ENCODE measurements around the gene DDX17. TPM values are rescaled to one million over a fixed set of nuclear protein-coding genes. Genes with fewer than 3 reads are reported as not detected.

DDX17 gene
- polyA plus RNA-seq, 1 donor (not counting 4 experiments of a cell fraction or from before 2014, with no cell fraction given) = 270 TPM

DNA sequence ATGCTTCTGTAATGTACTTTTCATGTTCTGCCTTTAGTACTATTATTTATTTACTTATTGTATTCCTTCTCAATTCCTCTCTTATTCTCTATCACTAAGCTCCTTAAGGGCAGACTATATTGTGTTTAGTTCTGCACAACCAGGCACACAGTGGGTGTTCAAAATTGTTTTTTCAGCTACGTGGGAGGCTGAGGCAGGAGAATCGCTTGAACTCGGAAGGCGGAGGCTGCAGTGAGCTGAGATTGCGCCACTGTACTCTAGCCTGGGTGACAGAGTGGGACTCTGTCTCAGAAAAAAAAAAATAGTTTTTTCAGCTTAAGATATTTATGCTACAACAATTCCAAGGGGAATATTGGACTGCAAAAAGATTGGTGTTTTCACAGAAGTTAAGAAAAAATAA, 17.4 kb upstream of the DDX17 start:
- Histone ChIP-seq H3K79me2 (ENCODE audit: control insufficient read depth, insufficient read depth, low read length) (no peaks in the 10 kb centered on the region), H3K4me1 (ENCODE audit: control insufficient read depth, extremely low read depth, insufficient read depth, low read length) (no peaks in the 10 kb centered on the region), H3K27me3 (ENCODE audit: control insufficient read depth, extremely low read depth, insufficient read depth, low read length) (no peaks in the 10 kb centered on the region), H3K9me1 (ENCODE audit: control insufficient read depth, extremely low read depth, insufficient read depth, low read length) (no peaks in the 10 kb centered on the region), H3K4me3 (ENCODE audit: control insufficient read depth in 2 of 3, extremely low read depth in 1 of 3, insufficient read depth in 2 of 3, low read depth in 1 of 3, low read length in 3 of 3) (no peak overlapping the region), H3K36me3 (ENCODE audit: control insufficient read depth in 2 of 2, extremely low read depth in 1 of 2, insufficient read depth in 2 of 2, low read length in 2 of 2) (no peaks in the 10 kb centered on the region), H4K20me1 (ENCODE audit: control insufficient read depth, extremely low read depth, insufficient read depth, low read length) (no peaks in the 10 kb centered on the region), H2AFZ (ENCODE audit: control insufficient read depth, low read length) (no peak overlapping the region), H3K9ac (ENCODE audit: control insufficient read depth, extremely low read depth, insufficient read depth, low read length) (no peak overlapping the region), H3K4me2 (ENCODE audit: control insufficient read depth, extremely low read depth, insufficient read depth, low read depth, low read length) (no peak overlapping the region), H3K27ac (ENCODE audit: control insufficient read depth, insufficient read depth, low read length) (no peak overlapping the region), H3K9me3 (ENCODE audit: control insufficient read depth, low read depth, low read length) (no peaks in the 10 kb centered on the region)
- dilution Hi-C loops (cut with MboI; ENCODE audit: extremely low pct_ligation_motif_present, low sequenced_read_pairs) = no loop called here
- FAIRE-seq = no peak
- DNase-seq (ENCODE audit: low read depth, low spot score) = no peak
- TF ChIP-seq EZH2 (IDR thresholded peaks at IDR 0.05; ENCODE audit: low read length) = no peak
- TF ChIP-seq, protein P1, sequence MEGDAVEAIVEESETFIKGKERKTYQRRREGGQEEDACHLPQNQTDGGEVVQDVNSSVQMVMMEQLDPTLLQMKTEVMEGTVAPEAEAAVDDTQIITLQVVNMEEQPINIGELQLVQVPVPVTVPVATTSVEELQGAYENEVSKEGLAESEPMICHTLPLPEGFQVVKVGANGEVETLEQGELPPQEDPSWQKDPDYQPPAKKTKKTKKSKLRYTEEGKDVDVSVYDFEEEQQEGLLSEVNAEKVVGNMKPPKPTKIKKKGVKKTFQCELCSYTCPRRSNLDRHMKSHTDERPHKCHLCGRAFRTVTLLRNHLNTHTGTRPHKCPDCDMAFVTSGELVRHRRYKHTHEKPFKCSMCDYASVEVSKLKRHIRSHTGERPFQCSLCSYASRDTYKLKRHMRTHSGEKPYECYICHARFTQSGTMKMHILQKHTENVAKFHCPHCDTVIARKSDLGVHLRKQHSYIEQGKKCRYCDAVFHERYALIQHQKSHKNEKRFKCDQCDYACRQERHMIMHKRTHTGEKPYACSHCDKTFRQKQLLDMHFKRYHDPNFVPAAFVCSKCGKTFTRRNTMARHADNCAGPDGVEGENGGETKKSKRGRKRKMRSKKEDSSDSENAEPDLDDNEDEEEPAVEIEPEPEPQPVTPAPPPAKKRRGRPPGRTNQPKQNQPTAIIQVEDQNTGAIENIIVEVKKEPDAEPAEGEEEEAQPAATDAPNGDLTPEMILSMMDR (optimal IDR thresholded peaks at IDR 0.05 in 1 of 3, IDR thresholded peaks at IDR 0.05 in 1 of 3, conservative IDR thresholded peaks at IDR 0.05 in 1 of 3; ENCODE audit: extremely low read depth in 1 of 3, insufficient read depth in 2 of 3, low read length in 3 of 3) = no peak

DNA sequence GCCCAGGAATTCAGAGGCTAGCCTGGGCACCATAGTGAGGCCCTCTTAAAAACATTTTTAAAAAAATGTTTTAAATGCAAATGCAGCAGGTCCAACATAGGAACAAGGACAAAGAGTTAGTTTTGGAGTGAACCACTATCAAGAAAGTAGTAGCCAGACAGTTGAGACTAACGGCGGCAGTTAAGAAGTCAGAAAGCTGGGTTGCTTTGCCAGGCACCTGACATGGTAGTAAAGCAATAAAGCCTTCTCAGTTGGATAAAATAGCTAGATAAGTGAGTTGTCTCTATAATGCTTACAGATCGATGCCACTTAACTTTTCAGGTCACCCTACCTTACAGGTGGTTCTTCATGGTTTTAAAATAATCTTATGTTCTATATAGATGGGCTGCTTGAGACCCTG, 16.9 kb upstream of the DDX17 start:
- Histone ChIP-seq H3K27ac (ENCODE audit: control insufficient read depth, insufficient read depth, low read length) (no peak overlapping the region), H3K36me3 (ENCODE audit: control insufficient read depth in 2 of 2, extremely low read depth in 1 of 2, insufficient read depth in 2 of 2, low read length in 2 of 2) (no peaks in the 10 kb centered on the region), H4K20me1 (ENCODE audit: control insufficient read depth, extremely low read depth, insufficient read depth, low read length) (no peaks in the 10 kb centered on the region), H3K79me2 (ENCODE audit: control insufficient read depth, insufficient read depth, low read length) (no peaks in the 10 kb centered on the region), H2AFZ (ENCODE audit: control insufficient read depth, low read length) (no peak overlapping the region), H3K4me1 (ENCODE audit: control insufficient read depth, extremely low read depth, insufficient read depth, low read length) (no peaks in the 10 kb centered on the region), H3K9ac (ENCODE audit: control insufficient read depth, extremely low read depth, insufficient read depth, low read length) (no peak overlapping the region), H3K27me3 (ENCODE audit: control insufficient read depth, extremely low read depth, insufficient read depth, low read length) (no peaks in the 10 kb centered on the region), H3K4me3 (ENCODE audit: control insufficient read depth in 2 of 3, extremely low read depth in 1 of 3, insufficient read depth in 2 of 3, low read depth in 1 of 3, low read length in 3 of 3) (no peak overlapping the region), H3K9me3 (ENCODE audit: control insufficient read depth, low read depth, low read length) (no peaks in the 10 kb centered on the region), H3K4me2 (ENCODE audit: control insufficient read depth, extremely low read depth, insufficient read depth, low read depth, low read length) (no peak overlapping the region), H3K9me1 (ENCODE audit: control insufficient read depth, extremely low read depth, insufficient read depth, low read length) (no peaks in the 10 kb centered on the region)
- TF ChIP-seq EZH2 (IDR thresholded peaks at IDR 0.05; ENCODE audit: low read length) = no peak
- TF ChIP-seq, protein P1 (optimal IDR thresholded peaks at IDR 0.05 in 1 of 3, IDR thresholded peaks at IDR 0.05 in 1 of 3, conservative IDR thresholded peaks at IDR 0.05 in 1 of 3; ENCODE audit: extremely low read depth in 1 of 3, insufficient read depth in 2 of 3, low read length in 3 of 3) = no peak
- no peak for DNase-seq (ENCODE audit: low read depth, low spot score)
- no peak for FAIRE-seq
- dilution Hi-C loops (cut with MboI; ENCODE audit: extremely low pct_ligation_motif_present, low sequenced_read_pairs) = no loop called here

Measured in keratinocyte (primary cell).